Astrocyte of the cerebellum (primary cell): ENCODE data around the gene FCGR3B.
"Not testable (repeated sequence)": the region's sequence is repeated elsewhere in the genome, so short reads cannot be mapped to it uniquely, and the experiment has no call there.

Experiments used
- DNase-seq: peaks from one replicate; pipeline ENCODE4 v3.0.0-alpha.2; 2011; ENCODE audit warnings: low read depth
- H3K4me3 ChIP-seq: 2 replicates; pipeline ENCODE4 v1.5.1; 2011; ENCODE audit warnings: mild to moderate bottlenecking, low read depth, low read length, moderate library complexity
- in situ Hi-C: cut with HindIII; loops from 2 replicates; pipeline ENCODE4 v1.10.0; 2017; ENCODE audit warnings: low sequenced_read_pairs

Gene FCGR3B

DNA sequence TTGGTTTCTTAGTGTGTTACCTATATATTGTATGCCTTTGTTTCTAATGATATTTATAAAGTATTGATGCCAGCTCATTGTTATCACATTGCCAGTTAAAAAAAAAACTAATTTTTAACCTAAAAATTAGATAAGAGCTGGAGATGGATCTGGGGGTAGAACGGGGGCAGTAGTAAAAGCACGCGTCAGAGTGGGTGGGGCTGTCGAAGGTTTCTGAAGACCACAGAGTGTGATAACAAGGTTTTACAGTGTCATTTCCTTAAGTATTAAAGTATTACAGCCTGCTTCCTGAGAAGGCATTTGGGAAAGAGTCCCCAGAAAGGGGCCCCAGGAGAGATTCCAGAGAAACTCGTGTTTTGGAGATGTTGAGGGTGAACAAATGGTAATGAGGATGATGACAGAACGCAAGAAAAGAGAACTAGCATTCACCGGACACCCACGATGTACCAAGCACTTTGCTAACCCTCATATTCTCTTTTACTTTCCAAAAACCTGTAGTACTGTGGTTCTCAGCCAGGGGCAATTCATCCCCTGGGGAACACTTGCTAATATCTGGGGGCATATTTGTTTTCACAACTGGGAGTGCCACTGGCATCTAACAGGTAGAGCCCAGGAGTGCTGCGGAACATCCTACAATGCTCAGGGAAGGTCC, 30.8 kb upstream of the FCGR3B start:
- H3K4me3 ChIP-seq, in situ Hi-C loops: not testable (repeated sequence)

DNA sequence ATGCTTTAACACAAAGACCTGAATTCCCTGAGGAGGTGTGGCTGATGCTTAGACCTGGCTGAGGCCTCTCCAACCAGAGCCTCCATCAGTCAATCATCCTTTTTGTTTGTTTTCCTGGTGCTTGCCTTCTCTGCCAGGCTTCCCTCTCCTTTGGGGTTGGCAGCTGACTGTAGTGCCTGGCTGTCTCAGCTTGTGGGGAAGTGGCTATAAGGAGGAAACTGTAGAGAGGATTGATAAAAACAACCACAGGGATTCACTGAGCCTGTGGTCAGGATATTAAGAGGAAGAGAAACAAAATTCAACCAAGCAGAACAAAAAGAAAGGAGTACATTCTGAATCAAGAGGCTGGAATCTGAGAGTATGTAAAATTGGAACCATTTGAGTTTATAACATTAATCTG, 27.5 kb upstream of the FCGR3B start:
- in situ Hi-C loops, DNase-seq: not testable (repeated sequence)

More for the DNA sequence above, 30.8 kb upstream of the FCGR3B start:
- DNase-seq: not testable (repeated sequence)

DNA sequence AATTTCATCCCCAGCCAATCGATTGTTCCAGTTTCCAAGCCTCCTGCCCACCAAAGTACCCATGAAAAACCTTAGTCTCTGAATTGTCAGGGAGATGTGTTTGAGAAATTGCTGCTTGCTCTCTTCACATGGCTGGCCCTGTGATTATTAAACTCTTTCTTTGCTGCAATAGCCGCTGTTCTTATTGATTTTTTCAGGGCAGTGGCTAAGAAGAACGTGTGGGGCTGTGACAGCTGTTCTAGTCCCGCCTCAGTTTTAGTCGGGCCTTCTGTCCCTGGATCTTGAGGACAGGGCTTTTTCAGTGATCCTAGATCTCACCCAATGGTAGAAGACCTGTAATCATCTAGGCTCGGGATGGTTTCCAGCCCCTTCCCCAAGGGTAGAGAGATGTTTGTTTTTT, 23.0 kb upstream of the FCGR3B start:
- DNase-seq, H3K4me3 ChIP-seq, in situ Hi-C loops: not testable (repeated sequence)

More for the DNA sequence above, 27.5 kb upstream of the FCGR3B start:
- not testable (repeated sequence) for H3K4me3 ChIP-seq

DNA sequence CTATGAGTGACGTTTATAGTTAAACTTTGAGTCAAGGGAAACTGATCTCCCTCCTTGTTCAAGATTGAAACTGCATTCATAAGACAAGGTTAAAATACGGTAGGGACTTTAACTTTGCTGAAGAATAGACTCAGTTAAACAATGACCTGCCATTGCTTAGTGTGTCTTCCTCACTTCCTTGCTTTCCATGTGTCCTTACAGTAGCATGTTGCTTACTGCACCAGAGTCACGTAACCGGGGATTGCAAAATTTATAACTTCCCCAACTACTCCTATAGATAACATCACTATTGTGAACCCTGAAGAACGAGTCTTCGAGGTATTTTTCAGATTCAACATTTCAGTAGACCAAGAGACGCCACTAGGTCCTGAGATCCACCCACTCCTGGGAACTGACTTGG, 22.6 kb upstream of the FCGR3B start:
- H3K4me3 ChIP-seq, DNase-seq, in situ Hi-C loops: not testable (repeated sequence)

DNA sequence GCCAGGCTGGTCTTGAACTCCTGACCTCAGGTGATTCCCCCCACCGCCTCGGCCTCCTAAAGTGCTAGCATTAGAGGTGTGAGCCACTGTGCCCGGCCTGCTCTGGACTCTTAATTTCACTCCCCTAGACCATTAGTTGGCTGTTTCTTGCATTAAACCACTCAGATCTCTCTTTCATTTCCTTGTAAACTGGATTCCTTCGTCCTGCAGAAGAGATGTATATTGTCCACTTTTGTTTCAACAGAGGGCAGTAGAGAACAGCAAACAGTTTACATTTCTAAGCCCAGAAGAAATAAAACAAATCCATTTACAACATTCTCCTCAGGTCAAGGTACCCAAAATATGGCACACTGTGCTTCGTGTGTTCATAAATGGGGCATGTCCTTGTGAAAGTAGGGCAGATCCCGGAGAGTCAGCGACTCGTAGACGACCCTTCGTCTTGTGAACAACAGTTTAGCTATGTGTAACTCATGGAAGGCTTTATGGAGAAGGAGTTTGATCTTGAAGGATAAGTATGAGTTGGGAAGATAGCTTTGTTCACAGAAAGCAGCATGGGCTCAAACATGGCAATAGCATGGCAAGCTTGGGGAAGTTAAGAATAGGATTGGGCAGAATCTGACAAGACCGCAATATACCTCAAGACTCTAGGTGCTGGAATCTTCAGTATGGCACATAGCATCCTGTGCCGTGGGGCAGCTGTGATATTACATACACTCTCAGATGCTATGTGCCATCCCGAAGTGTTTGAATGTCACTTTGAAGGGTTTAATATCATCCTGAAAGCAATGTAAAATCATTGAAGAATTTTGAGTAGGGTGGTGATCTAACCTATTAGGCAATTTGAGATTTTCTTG, 16.8 kb upstream of the FCGR3B start:
- H3K4me3 ChIP-seq, in situ Hi-C loops: not testable (repeated sequence)
- DNase-seq: peak; percentile 8

DNA sequence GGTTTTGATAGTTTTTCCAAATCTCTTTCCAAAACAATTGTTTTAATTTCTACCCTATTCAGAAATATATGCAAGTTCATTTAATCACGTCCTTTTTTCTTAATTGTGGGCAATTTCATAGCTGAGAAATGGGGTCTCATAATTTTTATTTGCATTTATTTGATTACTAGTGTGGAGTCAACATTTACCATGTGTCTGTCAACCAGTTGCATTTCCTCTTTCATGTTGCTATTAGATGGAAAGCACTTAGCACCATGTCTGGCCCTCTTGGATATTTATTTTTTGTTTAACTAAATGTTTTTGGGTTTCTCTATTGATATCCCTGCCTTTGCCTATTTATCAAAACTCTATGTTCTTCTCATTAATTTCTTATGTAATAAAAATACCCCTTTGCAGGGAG, 13.9 kb upstream of the FCGR3B start:
- in situ Hi-C loops, H3K4me3 ChIP-seq, DNase-seq: not testable (repeated sequence)

DNA sequence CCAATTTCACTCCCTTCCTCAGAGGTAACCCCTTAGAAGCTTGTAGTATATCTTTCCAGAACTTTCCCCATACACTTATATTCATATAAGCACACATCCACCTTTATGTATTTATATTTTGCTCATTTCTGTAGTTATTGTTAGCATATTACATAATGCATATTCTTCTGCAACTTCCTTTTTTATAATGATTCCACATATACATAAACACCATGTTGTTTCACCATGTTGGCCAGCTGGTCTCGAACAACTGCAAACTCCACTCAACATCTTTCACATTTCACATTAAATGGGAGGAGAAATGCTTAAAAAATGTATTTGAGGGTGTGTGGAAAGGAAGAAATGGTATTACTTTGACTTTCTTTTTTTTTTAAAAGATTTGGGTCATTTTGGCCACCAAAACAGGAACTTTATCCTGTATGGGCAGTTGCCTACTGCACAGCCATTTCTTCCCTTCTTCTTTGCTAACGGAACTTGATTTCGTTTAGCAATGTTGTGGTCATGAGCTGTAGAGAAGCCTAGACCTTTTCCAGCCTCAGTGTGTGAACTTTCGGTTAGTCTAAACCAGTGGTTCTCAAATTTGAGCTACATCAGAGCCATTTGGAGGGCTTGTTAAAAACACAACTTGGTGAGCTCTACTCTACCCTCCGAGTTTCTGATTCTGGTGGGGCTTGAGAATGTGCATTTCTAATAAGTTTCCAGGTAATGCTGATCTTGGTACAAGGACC, 12.7 kb upstream of the FCGR3B start:
- in situ Hi-C loops, H3K4me3 ChIP-seq, DNase-seq: not testable (repeated sequence)

DNA sequence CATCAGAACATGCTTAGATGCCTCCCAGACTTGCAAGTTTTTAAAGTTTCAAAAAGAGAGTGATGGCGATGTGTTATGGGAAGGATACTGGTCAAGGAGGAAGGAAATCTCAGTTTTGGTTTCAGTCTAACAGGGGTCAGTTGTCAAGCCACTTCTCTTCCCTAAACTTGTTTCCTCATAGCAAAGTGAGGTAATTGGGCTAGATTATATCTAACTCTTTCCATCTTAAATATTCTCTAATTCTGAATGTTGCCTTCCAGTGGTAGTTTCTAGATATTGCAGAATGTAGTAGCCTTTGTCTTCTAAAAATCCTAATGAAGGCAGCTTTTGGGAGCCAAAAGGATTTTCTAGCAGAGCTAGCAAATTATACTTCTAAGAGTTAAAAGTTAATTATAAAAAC, 11.7 kb upstream of the FCGR3B start:
- H3K4me3 ChIP-seq, DNase-seq, in situ Hi-C loops: not testable (repeated sequence)

DNA sequence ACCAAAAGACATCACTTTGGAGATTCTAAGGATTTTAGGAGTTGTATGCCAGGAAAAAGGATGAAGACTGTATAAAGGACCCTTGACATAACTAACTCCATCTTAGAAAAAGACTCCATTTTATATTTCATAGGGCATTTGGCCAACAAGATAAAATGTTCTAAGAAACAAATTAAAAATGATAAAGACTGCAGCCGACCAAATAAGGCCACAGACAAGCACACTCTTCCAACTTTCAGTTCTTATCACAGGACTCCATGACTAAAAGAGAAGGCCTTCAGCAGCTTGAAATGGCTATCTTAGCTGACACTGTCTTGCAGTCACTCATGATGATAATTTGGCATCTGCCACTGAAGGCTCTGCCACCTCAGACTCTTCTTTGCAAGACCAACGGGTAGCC, 8.2 kb upstream of the FCGR3B start:
- DNase-seq, H3K4me3 ChIP-seq, in situ Hi-C loops: not testable (repeated sequence)

DNA sequence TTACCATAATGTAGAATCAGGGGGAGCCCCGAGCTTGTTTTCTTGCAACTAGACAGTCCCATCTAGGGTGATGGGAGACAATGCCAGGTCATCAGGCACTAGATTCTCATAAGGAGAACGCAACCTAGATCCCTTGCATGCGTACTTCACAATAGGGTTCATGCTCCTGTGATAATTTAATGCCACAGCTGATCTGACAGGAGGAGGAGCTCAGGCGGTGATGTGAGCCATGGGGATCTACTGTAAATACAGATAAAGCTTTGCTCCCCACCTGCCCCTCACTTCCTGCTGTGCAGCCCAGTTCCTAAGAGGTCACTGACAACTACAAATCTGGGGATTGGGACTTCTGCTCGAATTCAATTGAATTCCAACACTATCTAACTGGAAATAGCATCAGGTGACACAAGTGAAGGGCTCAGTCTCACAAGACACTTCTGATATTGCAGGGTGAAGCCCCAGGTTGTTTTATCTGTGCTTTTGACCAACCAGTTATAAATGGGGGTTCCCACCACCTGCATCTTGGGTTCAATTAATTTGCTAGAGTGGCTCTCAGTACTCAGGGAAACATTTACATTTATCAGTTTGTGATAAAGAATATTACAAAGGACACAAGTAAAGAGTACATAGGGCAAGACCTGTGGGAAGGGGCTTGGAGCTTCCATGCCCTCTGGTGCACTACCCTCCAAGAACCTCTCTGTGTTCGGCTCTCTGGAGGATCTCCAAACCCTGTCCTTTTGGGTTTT, 7.4 kb upstream of the FCGR3B start:
- DNase-seq, in situ Hi-C loops, H3K4me3 ChIP-seq: not testable (repeated sequence)

DNA sequence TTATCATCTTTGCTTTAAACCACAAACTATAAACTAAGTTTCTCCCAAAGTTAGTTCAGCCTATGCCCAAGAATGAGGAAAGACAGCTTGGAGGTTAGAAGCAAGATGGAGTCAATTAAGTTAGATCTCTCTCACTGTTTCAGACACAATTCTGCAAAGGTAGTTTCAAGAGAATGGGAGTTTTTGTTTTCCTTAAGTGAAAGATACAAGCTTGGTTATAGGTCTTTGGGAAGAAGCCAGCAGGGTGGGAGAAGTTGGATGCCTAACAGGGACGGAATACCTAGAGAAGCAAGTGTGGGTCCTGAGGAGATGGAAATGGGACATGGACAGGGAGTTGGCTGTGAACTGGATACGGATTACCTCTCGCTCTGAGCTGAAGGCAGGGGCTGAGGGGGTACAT, 6.0 kb upstream of the FCGR3B start:
- in situ Hi-C loops, H3K4me3 ChIP-seq, DNase-seq: not testable (repeated sequence)

DNA sequence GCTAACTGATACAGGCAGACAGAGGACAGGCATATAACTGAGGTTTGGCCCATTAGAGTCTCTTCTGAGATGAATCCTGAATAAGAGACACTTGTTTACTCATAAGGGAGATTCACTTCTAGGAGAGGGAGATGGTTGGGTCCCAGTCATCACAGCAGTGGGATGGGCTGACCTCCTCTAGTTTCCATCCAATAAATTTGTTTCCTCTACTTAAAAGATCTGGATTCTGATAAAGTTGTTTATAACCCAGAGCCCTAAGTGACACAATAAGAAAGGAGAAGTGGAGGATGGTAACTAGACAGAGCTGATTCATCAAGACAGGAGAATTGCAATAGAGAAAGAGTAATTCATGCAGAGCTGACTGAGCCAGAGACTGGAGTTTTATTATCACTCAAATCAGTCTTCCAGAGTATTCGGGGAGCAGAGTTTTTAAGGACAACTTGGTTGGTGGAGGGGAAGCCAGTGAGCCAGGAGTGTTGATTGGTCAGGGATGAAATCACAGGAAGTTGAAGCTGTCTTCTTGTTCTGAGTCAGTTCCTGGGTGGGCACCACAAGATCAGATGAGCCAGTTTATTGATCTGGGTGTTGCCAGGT, 5.3 kb upstream of the FCGR3B start:
- H3K4me3 ChIP-seq, DNase-seq, in situ Hi-C loops: not testable (repeated sequence)

DNA sequence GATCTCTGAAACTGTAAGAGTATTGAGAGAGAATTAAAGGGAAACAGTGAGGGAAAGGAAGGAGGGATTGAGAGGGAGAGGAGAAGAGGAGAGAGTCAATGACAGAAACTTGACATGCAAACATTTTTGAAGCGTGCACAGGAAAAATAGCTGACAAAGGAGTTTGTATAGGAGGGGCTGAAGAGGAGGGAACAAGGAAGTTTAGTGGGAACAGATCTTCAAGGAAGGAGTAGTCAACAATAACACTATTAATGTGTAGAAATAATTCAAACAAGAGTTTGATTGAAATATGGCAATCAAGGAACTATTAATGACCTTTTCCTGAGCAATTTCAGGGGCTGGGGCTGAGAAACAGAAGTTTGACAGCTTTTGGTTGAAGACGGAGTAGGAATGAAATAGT, 4.0 kb upstream of the FCGR3B start:
- DNase-seq, in situ Hi-C loops, H3K4me3 ChIP-seq: not testable (repeated sequence)

DNA sequence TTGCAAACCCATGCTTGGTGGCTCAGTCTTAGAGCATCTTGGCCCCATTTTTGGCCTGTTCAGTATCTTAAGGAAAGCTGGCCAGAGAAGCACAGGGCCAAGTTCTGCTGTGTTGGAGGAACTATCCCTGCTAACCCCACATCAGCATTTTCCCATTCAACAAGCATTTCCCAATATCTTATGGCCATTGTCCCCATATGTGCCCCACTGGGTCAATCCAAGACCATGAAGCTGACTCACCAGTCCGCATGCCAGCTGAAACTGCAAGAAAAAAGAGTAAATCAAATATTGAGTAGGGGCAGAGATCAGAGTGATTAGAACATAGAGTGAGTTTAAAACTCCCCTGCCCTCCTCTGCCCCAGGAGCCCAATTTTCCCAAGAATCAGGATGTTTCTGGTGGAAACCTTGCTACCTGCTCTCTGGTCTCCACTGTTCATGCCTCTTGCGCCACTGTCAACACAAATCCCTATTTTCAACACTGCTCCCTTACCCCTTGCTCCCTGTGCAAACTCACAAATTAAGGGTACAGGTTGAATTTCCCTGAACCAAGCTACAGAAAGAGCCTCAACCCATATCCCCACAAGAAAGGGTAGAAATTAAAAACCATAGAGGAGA, 741 bp downstream of the FCGR3B start:
- in situ Hi-C loops, H3K4me3 ChIP-seq, DNase-seq: not testable (repeated sequence)

DNA sequence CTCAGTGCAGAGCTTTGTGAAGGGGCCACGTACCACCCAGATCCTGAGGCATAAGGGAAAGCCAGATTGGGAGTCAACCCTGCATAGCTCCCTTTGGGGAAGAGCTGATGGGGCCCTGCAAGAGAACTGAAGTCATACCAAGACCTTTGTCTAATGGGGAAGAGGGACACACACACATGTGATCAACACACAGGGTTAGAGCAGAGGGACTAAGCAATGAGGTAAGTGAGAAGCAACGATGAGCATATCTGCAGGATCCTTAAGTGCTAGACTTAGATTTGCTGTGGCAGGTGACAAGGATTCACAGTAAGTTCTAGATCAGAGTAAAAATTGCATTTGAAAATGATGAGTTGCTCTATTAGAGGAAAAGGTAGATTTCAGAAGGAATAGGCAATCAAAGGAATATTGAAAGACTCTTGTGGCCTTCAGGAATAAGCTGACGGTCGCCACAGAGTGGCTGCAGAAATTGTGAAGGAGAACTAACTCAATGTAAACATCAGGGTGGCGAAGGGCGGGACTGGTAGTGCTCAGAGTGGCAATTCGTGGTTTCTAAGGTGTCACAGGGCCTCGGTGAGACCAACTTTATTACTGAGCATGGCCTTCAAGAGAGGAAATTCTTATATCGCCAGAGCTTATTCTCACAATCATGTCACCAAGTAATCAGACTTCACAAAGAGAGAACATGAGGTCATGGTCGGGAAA, 4.4 kb downstream of the FCGR3B start:
- in situ Hi-C loops, H3K4me3 ChIP-seq, DNase-seq: not testable (repeated sequence)

DNA sequence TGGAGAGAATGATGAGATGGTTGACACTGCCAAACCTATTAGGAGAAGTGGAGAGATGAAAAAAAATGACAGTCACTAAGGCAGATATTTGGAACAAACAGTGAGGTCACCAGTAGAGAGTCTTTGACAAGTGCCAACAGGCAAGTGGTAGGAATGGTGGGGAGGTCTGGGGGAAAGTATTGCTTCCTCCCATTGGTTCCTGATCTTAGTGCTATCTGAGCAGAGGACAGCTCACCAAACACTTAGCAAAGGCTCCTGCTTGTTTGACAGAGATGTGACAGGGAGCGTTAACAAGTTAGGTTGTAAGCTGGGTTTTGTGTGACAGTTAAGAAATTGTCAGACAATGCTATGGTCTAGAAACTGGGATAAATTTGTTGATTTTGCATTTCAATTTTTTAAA, 6.4 kb downstream of the FCGR3B start:
- H3K4me3 ChIP-seq, DNase-seq, in situ Hi-C loops: not testable (repeated sequence)
